ENCODE measurements around the gene RSBN1.
"Not testable (repeated sequence)": the region's sequence is repeated elsewhere in the genome, so short reads cannot be mapped to it uniquely, and the experiment has no call there.

DNA sequence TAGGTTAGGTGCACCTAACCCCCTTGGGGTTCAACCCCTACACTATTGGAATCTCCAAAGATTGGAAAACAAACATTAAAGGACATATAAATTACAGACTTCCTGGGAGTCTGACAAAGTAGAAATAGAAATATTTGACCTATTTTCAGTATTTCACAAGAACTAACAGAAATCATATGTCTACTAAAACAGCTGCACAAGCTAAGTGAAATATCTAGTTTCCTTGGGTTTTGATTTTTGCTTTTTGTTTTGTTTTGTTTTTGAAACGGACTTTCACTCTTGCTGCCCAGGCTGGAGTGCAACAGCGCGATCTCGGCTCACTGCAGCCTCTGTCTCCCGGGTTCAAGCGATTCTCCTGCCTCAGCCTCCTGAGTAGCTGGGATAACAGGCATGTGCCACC is 40.4 kb upstream of the RSBN1 start:
- TF ChIP-seq POLR2A (IDR thresholded peaks at IDR 0.05; ENCODE audit: low read length); GATA1 (IDR thresholded peaks at IDR 0.05; ENCODE audit: low read depth, low read length): not testable (repeated sequence)
